ENCODE results near the gene CENPH. TPM values are rescaled to one million over a fixed set of nuclear protein-coding genes. Genes with fewer than 3 reads are reported as not detected.

CENPH gene
- total and polyA plus RNA-seq, 12 donors = 0.69 to 9.8 (median 2.6) TPM; not detected in 1

- H3K9me3 ChIP-seq (replicated peaks in 1 of 3) = no peaks in the 10 kb centered on the region
- no peaks in the 10 kb centered on the region for H3K4me1 ChIP-seq (replicated peaks in 1 of 2)
- TF ChIP-seq, protein P1, sequence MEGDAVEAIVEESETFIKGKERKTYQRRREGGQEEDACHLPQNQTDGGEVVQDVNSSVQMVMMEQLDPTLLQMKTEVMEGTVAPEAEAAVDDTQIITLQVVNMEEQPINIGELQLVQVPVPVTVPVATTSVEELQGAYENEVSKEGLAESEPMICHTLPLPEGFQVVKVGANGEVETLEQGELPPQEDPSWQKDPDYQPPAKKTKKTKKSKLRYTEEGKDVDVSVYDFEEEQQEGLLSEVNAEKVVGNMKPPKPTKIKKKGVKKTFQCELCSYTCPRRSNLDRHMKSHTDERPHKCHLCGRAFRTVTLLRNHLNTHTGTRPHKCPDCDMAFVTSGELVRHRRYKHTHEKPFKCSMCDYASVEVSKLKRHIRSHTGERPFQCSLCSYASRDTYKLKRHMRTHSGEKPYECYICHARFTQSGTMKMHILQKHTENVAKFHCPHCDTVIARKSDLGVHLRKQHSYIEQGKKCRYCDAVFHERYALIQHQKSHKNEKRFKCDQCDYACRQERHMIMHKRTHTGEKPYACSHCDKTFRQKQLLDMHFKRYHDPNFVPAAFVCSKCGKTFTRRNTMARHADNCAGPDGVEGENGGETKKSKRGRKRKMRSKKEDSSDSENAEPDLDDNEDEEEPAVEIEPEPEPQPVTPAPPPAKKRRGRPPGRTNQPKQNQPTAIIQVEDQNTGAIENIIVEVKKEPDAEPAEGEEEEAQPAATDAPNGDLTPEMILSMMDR (IDR thresholded peaks at IDR 0.05) = no peak
- TF ChIP-seq POLR2A (IDR thresholded peaks at IDR 0.05) = no peak
- no peaks in the 10 kb centered on the region for H3K27me3 ChIP-seq
- H3K27ac ChIP-seq = no peak overlapping the region
- H3K36me3 ChIP-seq (replicated peaks in 1 of 2) = no peaks in the 10 kb centered on the region
- H3K4me3 ChIP-seq = no peak overlapping the region
- intact Hi-C loops (cut with DNase I) = no loop called here
- 87 to 93% (median 89%) methylated on average over 2 of the region's 2 CpGs for WGBS, 4 donors
- DNase-seq = no peak
These were observed 21.8 kb downstream of the CENPH start for GRCh38 chr5:69211200-69211599.

DNA sequence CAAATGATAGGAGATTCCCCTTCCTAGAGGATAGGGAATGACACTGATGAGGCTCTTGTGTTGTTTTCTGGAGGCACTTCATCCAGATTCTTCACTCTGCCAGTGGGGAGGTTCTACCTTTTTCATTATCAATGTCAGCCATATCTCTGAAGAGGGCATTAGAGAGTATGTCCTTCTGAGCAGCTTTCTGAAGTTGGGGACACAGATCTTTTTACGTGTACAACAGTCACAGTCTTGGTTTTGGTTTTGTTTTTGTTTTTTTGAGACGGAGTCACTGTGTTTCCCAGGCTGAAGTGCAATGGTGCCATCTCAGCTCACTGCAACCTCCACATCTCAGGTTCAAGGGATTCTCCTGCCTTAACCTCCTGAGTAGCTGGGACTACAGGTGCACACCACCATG lies 22.6 kb downstream of the CENPH start:
- WGBS, 4 donors = 82 to 97% (median 95%) methylated on average over 2 of the region's 2 CpGs
- intact Hi-C loops (cut with DNase I) = no loop called here
- peaks cover 0 to 2% of the 10 kb centered on the region in 2 donors for H3K4me1 ChIP-seq (replicated peaks in 1 of 2)
- no peak for DNase-seq
- H3K9me3 ChIP-seq (replicated peaks in 1 of 3) = no peaks in the 10 kb centered on the region
- H3K27ac ChIP-seq = no peak overlapping the region
- no peak overlapping the region for H3K4me3 ChIP-seq
- H3K27me3 ChIP-seq = no peaks in the 10 kb centered on the region
- TF ChIP-seq, protein P1 (IDR thresholded peaks at IDR 0.05) = no peak
- no peak for TF ChIP-seq POLR2A (IDR thresholded peaks at IDR 0.05)
- H3K36me3 ChIP-seq (replicated peaks in 1 of 2) = no peaks in the 10 kb centered on the region

GRCh38 chr5:69213513-69214215 lies 24.3 kb downstream of the CENPH start:
- Histone ChIP-seq H3K9me3 (replicated peaks in 1 of 3) (no peaks in the 10 kb centered on the region), H3K4me3 (no peak overlapping the region), H3K4me1 (replicated peaks in 1 of 2) (peaks cover 1 to 8% of the 10 kb centered on the region in 2 donors), H3K27me3 (no peaks in the 10 kb centered on the region), H3K36me3 (replicated peaks in 1 of 2) (no peaks in the 10 kb centered on the region), H3K27ac (no peak overlapping the region)
- no peak for TF ChIP-seq POLR2A (IDR thresholded peaks at IDR 0.05)
- TF ChIP-seq, protein P1 (IDR thresholded peaks at IDR 0.05) = no peak
- WGBS, 4 donors = 78 to 92% (median 84%) methylated on average over 4 of the region's 4 CpGs
- DNase-seq = peak in 5 of 7 donors; percentile 33 to 59 (median 43)
- intact Hi-C loops (cut with DNase I) = no loop called here

DNA sequence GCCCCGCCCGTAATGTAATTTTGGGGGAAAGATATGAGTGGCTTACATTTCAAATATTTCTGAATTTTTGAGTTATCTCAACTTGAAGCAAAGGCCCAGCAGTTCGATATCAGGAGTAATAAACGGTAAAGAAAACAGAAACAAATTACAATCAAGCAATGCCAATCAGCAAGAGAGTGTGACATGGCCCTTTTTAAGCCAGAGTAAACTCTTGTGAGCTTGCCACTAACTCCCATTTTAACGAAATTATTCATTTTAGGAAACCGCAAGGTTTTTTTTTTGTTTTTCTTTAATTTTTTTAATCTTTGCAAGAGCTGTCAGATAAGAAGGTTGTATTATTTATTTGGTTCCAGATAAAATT lies 27.7 kb downstream of the CENPH start:
- TF ChIP-seq, protein P1 (IDR thresholded peaks at IDR 0.05) = no peak
- TF ChIP-seq POLR2A (IDR thresholded peaks at IDR 0.05) = no peak
- intact Hi-C loops (cut with DNase I) = loop anchor here in 1 of 2 donors (2.0 kb wide), 1 partner anchor 28 kb away; the partner anchor contains the start of gene CENPH
- Histone ChIP-seq H3K27me3 (no peaks in the 10 kb centered on the region), H3K4me1 (replicated peaks in 1 of 2) (peaks cover 4 to 18% of the 10 kb centered on the region in 2 donors), H3K27ac (peak overlapping the region in 1 of 5 donors; percentile 89), H3K36me3 (replicated peaks in 1 of 2) (no peaks in the 10 kb centered on the region), H3K9me3 (replicated peaks in 1 of 3) (no peaks in the 10 kb centered on the region), H3K4me3 (peak overlapping the region in 3 of 4 donors; percentile 4 to 87 (median 75))
- DNase-seq = no peak
- 31 to 42% (median 39%) methylated on average over 6 of the region's 6 CpGs for WGBS, 4 donors
